ENCODE measurements around the gene PXMP2.

PXMP2 gene

GRCh38 chr12:132687211-132688164, at the start of gene PXMP2, which contains the start of gene POLE:
TSS of gene PXMP2 (plus strand) at chr12:132687587. CDS start at chr12:132687671, 84 bp downstream.
TSS of gene POLE (minus strand) at chr12:132687342. CDS start at chr12:132687315, 27 bp downstream.
- peak; percentile 96 for DNase-seq

DNA sequence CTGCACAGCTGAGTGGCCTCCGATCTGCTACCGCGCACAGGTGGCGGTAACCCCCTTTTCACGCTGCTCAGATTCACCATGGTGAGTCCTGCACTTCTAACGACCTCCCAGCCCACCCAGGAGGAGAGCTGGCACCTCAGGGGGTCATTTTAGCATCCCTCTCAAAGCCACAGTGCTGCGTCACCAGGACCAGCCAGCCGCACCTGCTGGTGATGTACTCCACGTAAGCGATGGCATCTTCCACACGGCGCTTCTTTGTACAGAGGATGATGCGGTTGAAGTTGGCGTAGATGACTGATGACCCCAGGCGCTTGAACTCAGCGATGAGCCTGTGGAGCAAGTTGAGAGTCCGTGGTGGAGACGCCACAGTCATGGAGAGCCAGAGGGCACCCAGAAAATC, 49.6 kb upstream of the PXMP2 start:
- no peak for DNase-seq

DNA sequence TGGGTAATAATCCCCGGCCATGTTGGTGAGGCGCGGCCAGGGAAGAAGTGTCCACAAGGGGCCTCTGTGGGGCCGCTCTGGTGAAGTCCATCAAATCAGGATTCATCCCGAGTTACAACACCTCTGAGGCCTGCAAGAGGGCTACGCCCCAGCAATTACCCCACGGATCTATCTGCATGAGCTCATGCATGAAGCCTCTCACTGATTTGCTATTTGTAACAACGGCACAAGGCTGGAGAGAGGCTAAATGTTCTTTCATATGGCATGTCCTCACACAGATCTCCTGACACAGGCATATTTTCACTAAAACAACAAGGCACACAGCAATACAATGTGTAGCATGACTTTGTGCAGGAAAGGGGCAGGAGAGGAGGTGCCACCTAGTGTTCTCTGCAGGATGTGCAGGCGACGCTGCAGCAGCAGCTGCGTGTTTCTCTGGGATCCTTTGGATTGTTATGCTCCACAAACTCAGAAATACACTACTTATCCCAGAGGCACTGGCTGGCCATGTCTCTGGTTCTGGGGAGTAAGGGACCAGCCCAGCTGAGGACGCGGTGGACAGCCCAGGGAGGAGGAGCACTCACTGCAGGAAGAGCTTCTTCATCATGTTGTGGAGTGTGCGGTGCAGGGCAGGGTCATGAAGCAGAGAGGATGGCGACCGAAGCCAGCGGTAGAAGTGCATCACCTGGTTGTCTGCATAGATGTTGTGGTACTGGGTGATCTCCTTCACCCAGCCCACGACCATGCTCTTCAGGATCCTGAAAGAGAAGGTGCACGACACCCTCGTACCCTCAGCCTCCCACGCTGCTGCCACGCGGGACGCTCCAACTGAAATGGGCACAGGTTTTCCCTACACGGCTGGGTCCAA, 48.6 kb upstream of the PXMP2 start:
- DNase-seq = no peak

- DNase-seq = no peak
Observed at GRCh38 chr12:132639956-132640520, 47.3 kb upstream of the PXMP2 start.

DNA sequence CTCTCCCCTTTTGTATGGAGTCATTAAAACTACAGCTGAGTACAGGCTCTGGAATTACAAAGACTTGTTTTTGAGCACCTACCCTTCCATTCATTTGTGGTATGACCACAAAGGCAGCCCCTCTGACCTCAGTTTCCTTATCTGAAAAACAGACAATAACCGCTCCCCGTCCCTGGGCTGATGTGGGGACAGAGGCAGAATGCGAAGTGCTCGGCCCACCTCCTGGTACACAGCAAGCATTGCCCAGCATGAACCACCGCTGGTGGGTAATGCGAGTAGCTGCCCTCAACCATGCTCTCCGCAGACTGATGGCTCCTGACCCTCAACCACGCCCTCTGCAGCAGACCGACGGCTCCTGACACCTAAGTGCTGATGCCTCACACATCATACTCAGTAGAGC, 46.5 kb upstream of the PXMP2 start:
- DNase-seq = no peak

- no peak for DNase-seq
Observed at GRCh38 chr12:132641811-132642650, 45.4 kb upstream of the PXMP2 start.

GRCh38 chr12:132642846-132643835, 44.2 kb upstream of the PXMP2 start:
- DNase-seq = no peak

- DNase-seq = no peak
Observed at GRCh38 chr12:132646850-132647249, 40.5 kb upstream of the PXMP2 start.

DNA sequence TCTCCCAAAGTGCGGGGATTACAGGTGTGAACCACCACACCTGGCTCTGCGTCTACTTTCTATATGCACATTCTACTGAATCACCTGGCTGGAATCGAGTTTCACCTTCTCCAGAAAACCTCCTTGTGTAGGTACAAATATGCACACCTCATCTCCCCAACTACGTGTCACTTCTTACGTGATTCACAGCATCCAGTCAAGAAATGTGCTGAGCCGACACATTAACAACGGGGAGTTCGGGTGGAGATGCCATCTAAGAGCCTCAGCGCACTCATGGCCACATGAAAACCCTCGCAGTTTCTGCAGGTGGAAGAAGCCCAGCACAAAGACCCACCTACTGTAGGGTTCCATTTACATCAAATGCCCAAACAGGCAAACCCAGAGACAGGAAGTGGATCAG, 39.5 kb upstream of the PXMP2 start:
- DNase-seq = no peak

GRCh38 chr12:132648616-132649225, 38.7 kb upstream of the PXMP2 start:
- no peak for DNase-seq

GRCh38 chr12:132649226-132649945, 38.0 kb upstream of the PXMP2 start:
- no peak for DNase-seq

DNA sequence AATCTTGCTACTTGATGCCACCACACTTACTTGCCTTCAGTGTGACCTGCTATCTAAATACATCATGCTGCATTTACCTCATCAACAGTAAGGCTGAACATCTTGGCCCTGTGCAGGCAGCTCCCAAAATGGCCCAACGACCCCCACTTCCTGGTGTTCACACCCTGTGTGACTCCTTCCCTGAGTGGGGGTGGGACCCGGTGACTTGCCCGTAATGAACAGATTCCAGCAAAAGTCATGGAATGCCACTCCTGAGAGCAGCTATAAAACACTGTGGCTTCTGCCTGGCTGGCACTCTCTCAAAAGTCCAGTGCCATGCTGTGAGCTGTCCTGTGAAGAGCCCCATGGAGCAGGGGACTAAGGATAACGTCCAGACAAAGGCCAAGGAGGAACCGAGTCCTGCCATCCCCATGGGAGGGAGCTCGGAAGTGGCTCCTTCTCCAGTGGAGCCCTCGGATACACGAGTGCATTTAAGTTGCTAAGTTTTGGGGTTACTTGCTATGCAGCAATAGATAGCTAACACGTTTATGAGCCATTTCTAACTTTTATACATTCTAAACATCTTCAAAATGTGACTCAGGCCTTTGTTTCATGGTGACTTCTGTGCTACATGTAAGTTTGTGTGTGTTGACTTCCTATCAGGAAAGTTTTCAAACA, 35.8 kb upstream of the PXMP2 start:
- DNase-seq = no peak

DNA sequence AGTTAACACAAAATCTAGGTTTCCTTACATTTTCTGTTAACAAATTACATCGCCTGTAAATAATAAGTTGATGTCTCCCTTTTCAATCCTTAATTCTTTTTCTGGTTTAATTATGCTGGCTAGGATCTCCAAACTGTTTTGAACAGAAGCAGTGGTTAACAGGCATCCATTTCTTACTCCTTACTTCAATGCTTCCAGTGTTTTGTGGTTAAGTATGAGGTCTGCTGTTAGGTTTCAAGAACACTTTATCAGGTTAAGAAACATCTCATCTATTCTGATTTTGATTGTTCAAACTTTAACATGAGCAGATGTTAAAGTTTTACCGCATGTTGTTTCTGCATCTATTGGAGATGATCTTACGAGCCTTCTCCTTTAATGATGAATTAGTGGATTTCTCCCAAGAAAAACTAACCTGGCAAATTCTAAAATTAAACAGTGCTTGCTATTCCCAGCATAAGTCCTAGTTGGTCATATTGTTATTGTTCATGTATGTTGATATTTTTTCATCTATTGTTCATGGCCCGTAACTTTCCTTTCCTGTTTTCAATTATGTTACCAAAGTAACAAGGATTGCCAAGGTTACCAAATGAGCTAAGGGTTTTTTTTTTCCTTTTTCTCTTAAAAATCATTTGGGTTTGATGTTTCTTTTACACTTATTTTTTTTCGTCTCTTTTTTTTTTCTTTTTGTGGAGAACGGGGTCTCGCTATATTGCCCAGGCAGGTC, 33.7 kb upstream of the PXMP2 start:
- DNase-seq = no peak

DNA sequence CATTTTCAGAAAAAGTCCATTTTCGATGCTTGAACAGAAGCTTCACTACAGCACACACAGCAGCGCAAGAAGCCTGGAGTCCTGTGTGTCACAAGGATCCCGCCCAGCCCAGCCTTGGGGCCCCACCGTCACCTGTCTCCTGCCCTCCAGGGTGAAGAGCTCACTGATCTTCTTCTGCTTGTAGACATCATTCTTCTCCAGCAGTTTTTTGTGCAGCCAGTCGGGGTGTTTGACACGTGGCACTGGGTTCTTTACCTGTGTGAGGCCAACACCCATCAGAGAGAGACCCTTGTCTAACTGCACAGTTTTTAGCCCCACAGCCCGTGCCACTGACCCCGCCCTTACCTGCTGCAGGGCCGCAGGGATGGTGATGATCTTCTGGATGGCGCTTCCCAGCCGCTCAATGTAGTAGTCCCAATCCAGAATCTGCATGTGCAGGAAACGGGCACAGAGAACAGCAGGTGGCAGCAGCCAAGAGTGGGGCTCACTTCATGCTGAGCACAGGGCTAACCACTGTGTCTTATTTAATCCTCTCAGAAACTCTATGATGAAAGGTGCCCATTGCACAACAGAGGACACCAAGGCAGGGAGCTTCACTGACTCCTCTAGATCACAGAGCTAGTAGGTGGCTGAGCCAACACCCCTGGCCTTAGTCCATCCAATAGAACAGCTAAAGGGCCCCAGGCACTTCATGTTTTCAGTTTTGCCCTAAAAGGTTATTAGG, 30.2 kb upstream of the PXMP2 start:
- DNase-seq = no peak

GRCh38 chr12:132658149-132658894, 29.1 kb upstream of the PXMP2 start:
- no peak for DNase-seq

DNA sequence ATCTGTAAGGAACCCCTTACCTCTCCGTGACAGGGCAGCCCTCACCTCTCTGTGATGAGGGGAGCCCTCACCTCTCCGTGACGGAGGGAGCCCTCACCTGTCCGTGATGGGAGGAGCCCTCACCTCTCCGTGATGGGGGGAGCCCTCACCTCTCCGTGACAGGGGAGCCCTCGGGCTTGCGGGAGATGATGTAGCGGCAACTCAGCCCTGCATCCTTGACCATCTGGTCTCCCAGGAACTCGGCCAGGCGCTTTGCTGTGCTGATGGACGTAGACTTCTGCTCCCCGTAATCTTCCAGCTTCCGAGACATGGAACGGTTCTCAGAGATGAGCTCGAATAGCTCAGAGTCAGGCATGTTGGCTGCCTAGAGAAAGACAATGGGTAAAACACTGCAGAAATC, 28.2 kb upstream of the PXMP2 start:
- no peak for DNase-seq

DNA sequence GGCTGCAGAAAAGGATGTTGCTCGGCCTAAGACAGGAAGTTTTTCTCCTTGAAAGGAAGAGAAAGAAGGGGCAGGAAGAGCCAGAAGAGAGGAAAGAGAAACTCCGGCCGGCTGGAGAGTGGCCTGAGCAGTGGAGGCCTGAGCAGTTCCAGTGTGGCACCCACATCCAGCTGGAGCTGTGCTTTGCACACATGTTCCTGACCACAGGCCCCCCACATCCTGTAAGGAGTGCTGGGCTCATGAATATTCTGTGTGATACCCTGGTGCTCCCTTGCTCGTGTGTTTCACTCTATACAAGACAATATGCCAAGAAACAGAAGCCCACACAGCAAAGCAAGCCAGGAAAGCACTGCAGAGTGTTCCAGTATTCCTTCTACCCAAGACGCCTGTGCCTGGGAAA, 27.3 kb upstream of the PXMP2 start:
- DNase-seq = no peak
